Measurements from ENCODE around the gene ALDH9A1.
A peak's percentile ranks its signal among the peaks of the same experiment; 100 is the strongest.

DNA sequence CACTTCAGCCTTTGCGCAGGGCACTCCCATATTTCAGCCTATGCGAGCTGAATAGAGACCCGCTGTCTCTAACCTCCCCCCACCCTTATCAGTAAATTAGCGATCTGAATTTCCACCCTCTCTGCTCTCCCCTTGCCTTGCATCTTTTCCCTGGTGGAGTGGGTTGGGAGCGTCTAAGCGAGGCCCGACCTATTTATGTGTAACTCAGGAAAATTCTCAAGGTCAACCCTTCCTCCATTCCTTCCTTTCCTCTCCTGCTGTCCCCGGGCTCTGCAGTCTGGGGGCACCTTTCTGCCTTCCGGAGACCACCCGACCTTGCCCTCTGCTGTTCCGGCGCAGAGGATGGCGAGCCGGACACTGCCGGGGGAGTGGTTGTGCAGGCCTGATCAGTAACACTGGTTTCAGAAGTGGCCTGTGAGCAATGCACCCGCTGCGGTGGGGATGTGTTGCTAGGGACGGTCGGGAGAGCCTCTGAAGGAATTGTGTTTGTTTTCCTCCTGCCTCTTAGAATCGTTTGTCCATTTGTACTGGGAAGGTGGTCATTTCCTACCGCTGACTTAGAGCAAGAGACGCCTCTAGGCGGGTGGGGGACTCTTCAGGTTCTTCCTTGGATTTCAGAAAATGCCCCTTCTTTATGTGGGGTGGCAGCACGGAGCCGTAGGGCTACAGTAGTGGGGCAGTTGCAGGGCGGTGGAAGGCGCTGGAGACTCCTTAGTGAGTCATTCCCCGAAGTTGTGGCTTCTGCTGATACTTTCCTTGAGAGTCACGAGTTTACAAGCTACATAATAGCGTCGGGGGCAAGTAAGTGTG is 66.8 kb downstream of the ALDH9A1 start:
- no peak for TF ChIP-seq CTCF (IDR thresholded peaks at IDR 0.05)
- TF ChIP-seq POLR2A (IDR thresholded peaks at IDR 0.05) = no peak
- TF ChIP-seq POLR2AphosphoS5 (IDR thresholded peaks at IDR 0.05) = peak in 1 of 3 donors; percentile 22

Measured in breast epithelium (tissue), 3 donors.